Measurements from ENCODE around the gene SIGMAR1. TPM values are rescaled to one million over a fixed set of nuclear protein-coding genes. Genes with fewer than 3 reads are reported as not detected.

The SIGMAR1 gene
- total and polyA plus RNA-seq, 2 of the 4 experiments (the other 2 are of a cell fraction): 44.6 to 88.9 TPM

DNA sequence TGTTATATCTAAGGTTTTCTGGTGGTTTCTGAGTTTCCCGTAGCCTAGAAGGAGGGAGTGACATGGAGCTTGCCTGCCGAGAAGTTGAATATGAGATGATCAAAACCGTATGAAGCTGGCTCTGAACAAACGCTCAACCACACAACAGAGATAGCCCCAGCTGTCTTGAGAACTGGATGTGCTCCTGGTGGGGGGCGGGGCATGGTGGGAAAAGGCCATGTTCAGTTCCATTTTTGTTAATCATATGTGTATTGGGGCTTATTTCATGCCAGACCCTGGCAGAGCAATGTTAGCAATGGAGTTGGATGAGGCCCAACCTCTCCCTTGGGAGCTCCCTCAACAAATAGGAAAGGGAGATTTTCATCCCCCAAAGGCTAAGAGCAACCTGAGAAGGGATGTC, 48.6 kb upstream of the SIGMAR1 start:
- CTCF ChIA-PET: interaction anchor here (1.4 kb wide), 1 partner anchor 16 kb away, joined by 5 read pairs; no protein-coding TSS in a partner anchor
- H3K27ac ChIP-seq (ENCODE audit: insufficient read depth, low read length): no peak overlapping the region

More for the DNA sequence above, 48.6 kb upstream of the SIGMAR1 start:
- H3K27me3 ChIP-seq (ENCODE audit: control insufficient read depth, insufficient read depth, low read length): no peaks in the 10 kb centered on the region
- H3K9me3 ChIP-seq (ENCODE audit: control insufficient read depth, insufficient read depth, low read length): no peaks in the 10 kb centered on the region
- dilution Hi-C loops (cut with HindIII; ENCODE audit: low sequenced_read_pairs, unreplicated experiment): no loop called here
- WGBS, 2 experiments (ENCODE audit: extremely low coverage in 2 of 2, insufficient read length in 1 of 2): 80% methylated on average over 1 of the region's 5 CpGs; no CpG with 5 or more reads in 1 of the 2 experiments
- no peak for DNase-seq
- no peak overlapping the region for H4K91ac ChIP-seq (ENCODE audit: insufficient read depth, low read depth, low read length)
- BruUV-seq (replicated peaks): no TSS peak
- H3K79me1 ChIP-seq (ENCODE audit: low read depth in 1 of 2, low read length in 2 of 2): no peaks in the 10 kb centered on the region; a peak in 1 of 4 replicates
- no peak overlapping the region for H4K5ac ChIP-seq (ENCODE audit: low read depth, low read length)
- no peak overlapping the region for H3K4ac ChIP-seq (ENCODE audit: low read depth, low read length)
- ATAC-seq (ENCODE audit: low read depth): no peak
- no peak overlapping the region for H3K14ac ChIP-seq (replicated peaks; ENCODE audit: low read depth, low read length)
- H4K8ac ChIP-seq (ENCODE audit: low read depth in 2 of 2, low read length in 2 of 2): no peak overlapping the region
- H3K4me3 ChIP-seq (ENCODE audit: insufficient read depth, low read depth, low read length): no peak overlapping the region
- peaks cover 11% of the 10 kb centered on the region; the same call in 1 of the 2 replicates for H3K9me1 ChIP-seq (ENCODE audit: insufficient read depth, low read length)
- no peak overlapping the region for H2BK15ac ChIP-seq (ENCODE audit: low read depth, low read length)
- H3K56ac ChIP-seq (ENCODE audit: extremely low read depth, insufficient read depth, low read length): no peak overlapping the region
- no peak overlapping the region for H2AK9ac ChIP-seq (replicated peaks; ENCODE audit: low read depth, low read length, poor library complexity)
- no peaks in the 10 kb centered on the region for H3K36me3 ChIP-seq (ENCODE audit: control insufficient read depth, insufficient read depth, low read length)
- H3K4me1 ChIP-seq (ENCODE audit: control insufficient read depth, insufficient read depth, low read length): no peaks in the 10 kb centered on the region; the same call in 1 of the 2 replicates
- H2BK120ac ChIP-seq (ENCODE audit: low read depth, low read length): no peak overlapping the region
- H2BK5ac ChIP-seq (ENCODE audit: low read depth, low read length, poor library complexity, severe bottlenecking): no peak overlapping the region
- H4K20me1 ChIP-seq (ENCODE audit: insufficient read depth, low read length): no peaks in the 10 kb centered on the region; the same call in 1 of the 2 replicates
- no peak overlapping the region for H2BK20ac ChIP-seq (ENCODE audit: low read depth, low read length)
- in situ Hi-C loops (cut with MboI; ENCODE audit: low sequenced_read_pairs): no loop called here
- no peak overlapping the region; the same call in 1 of the 2 replicates for H3K23ac ChIP-seq (ENCODE audit: low read depth, low read length)
- H2AK5ac ChIP-seq (ENCODE audit: low read depth, low read length): no peak overlapping the region
- H3K4me2 ChIP-seq (ENCODE audit: low read depth, low read length): no peak overlapping the region
- POLR2A ChIA-PET (ENCODE audit: unreplicated experiment): no interaction called here
- H3K9ac ChIP-seq (ENCODE audit: low read depth, low read length): no peak overlapping the region
- H2AFZ ChIP-seq (replicated peaks; ENCODE audit: low read length, poor library complexity): no peak overlapping the region
- intact Hi-C loops (cut with micrococcal nuclease): no loop called here
- no peak for TF ChIP-seq MXI1 (IDR thresholded peaks at IDR 0.05; ENCODE audit: borderline replicate concordance, low read depth, low read length)
- TF ChIP-seq MAZ (IDR thresholded peaks at IDR 0.05; ENCODE audit: borderline replicate concordance, low read depth, low read length): no peak
- TF ChIP-seq ELK1 (IDR thresholded peaks at IDR 0.05; ENCODE audit: borderline replicate concordance, low read depth, low read length): no peak
- no peak for TF ChIP-seq POLR2A (IDR thresholded peaks at IDR 0.05; ENCODE audit: low read depth, low read length)
- TF ChIP-seq RCOR1 (IDR thresholded peaks at IDR 0.05; ENCODE audit: insufficient replicate concordance, low read length): no peak
- TF ChIP-seq FOS (IDR thresholded peaks at IDR 0.05; ENCODE audit: low read depth, low read length): no peak
- TF ChIP-seq, protein P1, sequence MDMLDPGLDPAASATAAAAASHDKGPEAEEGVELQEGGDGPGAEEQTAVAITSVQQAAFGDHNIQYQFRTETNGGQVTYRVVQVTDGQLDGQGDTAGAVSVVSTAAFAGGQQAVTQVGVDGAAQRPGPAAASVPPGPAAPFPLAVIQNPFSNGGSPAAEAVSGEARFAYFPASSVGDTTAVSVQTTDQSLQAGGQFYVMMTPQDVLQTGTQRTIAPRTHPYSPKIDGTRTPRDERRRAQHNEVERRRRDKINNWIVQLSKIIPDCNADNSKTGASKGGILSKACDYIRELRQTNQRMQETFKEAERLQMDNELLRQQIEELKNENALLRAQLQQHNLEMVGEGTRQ (IDR thresholded peaks at IDR 0.05; ENCODE audit: low read depth, low read length): no peak
- TF ChIP-seq CEBPB (IDR thresholded peaks at IDR 0.05; ENCODE audit: low read depth, low read length): no peak
- no peak for TF ChIP-seq RAD21 (IDR thresholded peaks at IDR 0.05; ENCODE audit: low read length)
- no peak overlapping the region for H3K18ac ChIP-seq (ENCODE audit: low read depth, low read length)

All from IMR-90 (cell line).